Hepatocyte (in vitro differentiated cells): ENCODE data around the gene PLXNB2.

ENCODE experiments used
- CTCF ChIP-seq: fragments of 200-600 bp; sonication (generic); IDR thresholded peaks from 2 replicates; pipeline ENCODE4 v1.5.1; 2016; ENCODE audit warnings: antibody characterized with exemption, mild to moderate bottlenecking; ENCODE audit not compliant: poor library complexity
- EZH2 ChIP-seq: fragments of 200-600 bp; sonication (generic); IDR thresholded peaks from 2 replicates; pipeline ENCODE4 v1.6.1; 2016; ENCODE audit warnings: antibody characterized with exemption, mild to moderate bottlenecking, borderline replicate concordance
- EZH2phosphoT487 ChIP-seq: fragments of 200-600 bp; sonication (generic); IDR thresholded peaks from one replicate; pipeline ENCODE4 v1.6.1; 2018; ENCODE audit warnings: antibody characterized with exemption, mild to moderate bottlenecking, low read depth, moderate library complexity; ENCODE audit not compliant: unreplicated experiment, severe bottlenecking

GRCh38 chr22:50274771-50275170, 32.7 kb downstream of the PLXNB2 start:
- TF ChIP-seq CTCF (no peak), EZH2phosphoT487 (no peak), EZH2 (no peak)
